ENCODE results near the gene WWTR1.

WWTR1 gene

DNA sequence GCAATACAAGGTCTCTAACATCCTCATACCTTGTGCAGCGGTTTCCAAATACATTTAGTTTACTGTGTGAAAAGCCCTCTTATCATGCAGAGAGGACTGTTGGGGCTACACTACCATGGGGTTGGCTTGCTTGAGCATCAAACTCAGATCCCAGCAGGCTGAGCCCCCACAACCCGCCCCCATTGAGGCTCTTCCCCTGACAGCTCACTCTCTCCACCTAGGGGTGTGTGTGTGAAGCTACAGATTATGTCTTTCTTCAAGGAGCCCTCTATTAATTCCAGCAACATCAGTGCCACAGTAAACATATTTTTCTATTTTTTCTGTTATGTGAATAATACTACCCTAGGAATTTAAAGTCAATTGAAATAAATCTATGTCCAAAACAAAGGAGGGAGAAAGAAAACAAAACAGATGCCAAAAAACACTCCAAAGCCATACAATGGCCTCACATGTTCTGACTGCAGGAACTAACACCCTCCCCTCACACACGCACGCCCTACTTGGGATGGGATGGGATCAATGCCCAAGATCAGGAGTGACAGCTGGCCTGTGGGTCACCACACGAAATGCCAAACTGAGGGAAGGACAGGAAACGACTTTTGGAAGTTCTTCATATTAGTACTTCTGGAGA lies 168.7 kb downstream of the WWTR1 start:
- TF ChIP-seq, protein P1, sequence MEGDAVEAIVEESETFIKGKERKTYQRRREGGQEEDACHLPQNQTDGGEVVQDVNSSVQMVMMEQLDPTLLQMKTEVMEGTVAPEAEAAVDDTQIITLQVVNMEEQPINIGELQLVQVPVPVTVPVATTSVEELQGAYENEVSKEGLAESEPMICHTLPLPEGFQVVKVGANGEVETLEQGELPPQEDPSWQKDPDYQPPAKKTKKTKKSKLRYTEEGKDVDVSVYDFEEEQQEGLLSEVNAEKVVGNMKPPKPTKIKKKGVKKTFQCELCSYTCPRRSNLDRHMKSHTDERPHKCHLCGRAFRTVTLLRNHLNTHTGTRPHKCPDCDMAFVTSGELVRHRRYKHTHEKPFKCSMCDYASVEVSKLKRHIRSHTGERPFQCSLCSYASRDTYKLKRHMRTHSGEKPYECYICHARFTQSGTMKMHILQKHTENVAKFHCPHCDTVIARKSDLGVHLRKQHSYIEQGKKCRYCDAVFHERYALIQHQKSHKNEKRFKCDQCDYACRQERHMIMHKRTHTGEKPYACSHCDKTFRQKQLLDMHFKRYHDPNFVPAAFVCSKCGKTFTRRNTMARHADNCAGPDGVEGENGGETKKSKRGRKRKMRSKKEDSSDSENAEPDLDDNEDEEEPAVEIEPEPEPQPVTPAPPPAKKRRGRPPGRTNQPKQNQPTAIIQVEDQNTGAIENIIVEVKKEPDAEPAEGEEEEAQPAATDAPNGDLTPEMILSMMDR (IDR thresholded peaks at IDR 0.05; ENCODE audit: low read depth, low read length) = peak; percentile 69

DNA sequence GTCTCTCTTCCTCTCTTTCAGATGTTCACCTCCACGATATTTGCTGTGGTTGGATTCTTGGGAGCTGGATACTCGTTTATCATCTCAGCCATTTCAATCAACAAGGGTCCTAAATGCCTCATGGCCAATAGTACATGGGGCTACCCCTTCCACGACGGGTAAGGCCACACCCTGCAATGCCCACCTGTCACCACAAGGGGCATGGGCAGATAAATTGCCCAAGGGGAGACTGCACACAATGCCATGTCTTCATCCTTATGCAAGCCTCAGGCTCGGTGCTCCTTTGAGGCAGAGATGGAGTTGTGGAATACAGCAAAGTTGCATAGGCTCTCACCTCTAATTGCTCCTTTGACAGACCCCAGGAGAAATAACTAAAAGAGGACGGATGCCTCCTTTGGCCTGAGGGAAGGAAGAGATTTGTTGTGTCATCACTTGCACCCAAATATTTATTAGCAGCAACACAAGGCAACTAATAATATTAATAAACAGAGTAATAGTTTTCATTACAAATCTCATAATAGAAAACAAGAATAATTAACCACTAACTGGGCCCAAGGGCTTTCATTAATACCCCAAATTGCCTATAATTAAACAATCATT lies 170.1 kb downstream of the WWTR1 start:
- TF ChIP-seq, protein P1 (IDR thresholded peaks at IDR 0.05; ENCODE audit: low read depth, low read length) = peak; percentile 38; the same call in 1 of the 2 replicates
- no peak overlapping the region for H3K4me3 ChIP-seq (ENCODE audit: low read depth, low read length)

More for the DNA sequence above, 168.7 kb downstream of the WWTR1 start:
- H3K4me3 ChIP-seq (ENCODE audit: low read depth, low read length) = no peak overlapping the region

DNA sequence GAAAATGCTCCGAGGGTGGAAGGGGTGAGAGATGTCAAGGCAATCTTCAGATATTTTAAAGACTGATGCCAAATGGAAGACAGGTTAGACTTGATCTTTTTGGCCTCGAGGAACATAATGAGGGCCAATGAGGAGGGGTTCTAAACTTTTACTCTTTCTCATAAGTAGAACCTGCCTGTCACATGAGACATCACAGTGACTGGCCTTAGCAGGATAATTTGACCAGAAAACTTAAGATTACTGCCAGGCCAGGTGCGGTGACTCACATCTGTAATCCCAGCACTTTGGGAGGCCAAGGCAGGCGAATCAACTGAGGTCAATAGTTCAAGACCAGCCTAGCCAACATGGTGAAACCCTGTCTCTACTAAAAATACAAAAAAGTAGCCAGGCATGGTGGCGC lies 171.1 kb downstream of the WWTR1 start:
- H3K4me3 ChIP-seq (ENCODE audit: low read depth, low read length) = no peak overlapping the region
- TF ChIP-seq, protein P1 (IDR thresholded peaks at IDR 0.05; ENCODE audit: low read depth, low read length) = no peak

DNA sequence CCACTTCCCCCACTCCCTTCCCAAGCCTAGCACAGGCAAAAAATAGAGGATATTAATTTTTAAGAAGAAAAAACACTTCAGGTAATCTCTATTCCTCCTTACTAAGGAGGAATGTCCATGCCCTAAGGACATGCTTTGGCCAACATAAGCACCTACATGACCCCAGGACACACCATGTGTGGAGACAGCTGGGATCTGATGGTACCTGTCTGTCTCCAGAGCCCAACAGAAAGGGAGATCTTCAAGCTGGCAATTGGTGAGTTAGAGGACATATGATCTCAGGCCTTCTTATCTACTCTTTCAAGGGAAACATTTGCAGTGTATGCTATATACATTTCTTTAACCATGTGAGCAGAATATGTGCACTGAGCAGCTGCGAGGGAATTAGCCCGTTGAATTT lies 176.3 kb downstream of the WWTR1 start:
- H3K4me3 ChIP-seq (ENCODE audit: low read depth, low read length) = no peak overlapping the region
- TF ChIP-seq, protein P1 (IDR thresholded peaks at IDR 0.05; ENCODE audit: low read depth, low read length) = no peak

DNA sequence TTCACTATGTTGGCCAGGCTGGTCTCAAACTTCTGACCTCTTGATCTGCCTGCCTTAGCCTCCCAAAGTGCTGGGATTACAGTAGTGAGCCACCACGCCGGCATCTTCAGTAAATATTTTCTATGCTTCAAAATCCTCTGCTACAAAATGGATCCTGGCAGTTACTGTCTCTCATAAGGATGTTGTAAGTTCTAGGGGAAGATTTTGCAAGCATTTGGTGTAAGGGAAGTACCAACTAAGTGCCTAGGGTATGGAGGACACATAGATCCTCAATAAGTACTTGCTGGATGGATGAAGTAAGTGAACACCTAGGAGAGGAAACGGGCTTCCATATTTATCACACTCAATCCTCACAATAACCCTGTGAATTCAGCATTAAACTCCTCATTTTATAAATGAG lies 176.8 kb downstream of the WWTR1 start:
- TF ChIP-seq, protein P1 (IDR thresholded peaks at IDR 0.05; ENCODE audit: low read depth, low read length) = no peak
- no peak overlapping the region for H3K4me3 ChIP-seq (ENCODE audit: low read depth, low read length)

DNA sequence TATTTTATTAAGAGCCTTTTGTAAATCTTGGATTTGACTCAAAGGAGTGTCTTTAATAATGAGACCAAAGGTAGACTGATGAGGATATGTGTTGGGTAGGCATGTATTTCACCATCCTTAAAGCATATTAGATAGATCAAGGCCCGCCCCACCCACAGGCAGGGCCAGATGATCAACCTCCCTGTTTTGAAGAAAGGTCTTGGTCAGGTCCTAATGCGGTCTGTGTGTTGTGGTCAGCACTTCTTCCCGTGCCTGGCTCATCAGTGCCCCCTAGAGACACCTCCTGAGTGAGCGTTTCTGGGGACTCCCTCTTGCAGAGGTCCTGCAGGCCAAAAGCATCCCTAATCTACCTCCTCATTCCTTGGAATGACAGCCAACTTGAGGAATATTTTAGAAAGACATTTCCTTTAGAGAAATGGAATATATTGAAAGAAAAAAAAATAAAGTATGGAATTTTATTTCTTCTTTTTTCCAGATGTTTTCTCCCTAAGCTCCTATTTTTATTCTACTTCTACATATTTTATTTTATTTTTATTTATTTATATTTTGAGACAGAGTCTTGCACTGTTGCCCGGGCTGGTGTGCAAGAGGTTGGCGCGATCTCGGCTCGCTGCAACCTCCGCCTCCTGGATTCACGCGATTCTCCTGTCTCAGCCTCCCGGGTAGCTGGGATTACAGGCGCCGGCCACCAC lies 177.4 kb downstream of the WWTR1 start:
- TF ChIP-seq, protein P1 (IDR thresholded peaks at IDR 0.05; ENCODE audit: low read depth, low read length) = peak; percentile 92
- no peak overlapping the region for H3K4me3 ChIP-seq (ENCODE audit: low read depth, low read length)

All from WI38 (cell line).